ENCODE results near the gene DNAJC25.

Gene DNAJC25

GRCh38 chr9:111631214-111631971 is at the start of gene DNAJC25:
Gene DNAJC25 (plus strand): TSS chr9:111631334. CDS start chr9:111631408, 74 bp downstream.
- TF ChIP-seq TAF1 (IDR thresholded peaks at IDR 0.05; ENCODE audit: low read depth) (peak; percentile 95), YY1 (IDR thresholded peaks at IDR 0.05; ENCODE audit: low read depth) (peak; percentile 19), CREB1 (IDR thresholded peaks at IDR 0.05; ENCODE audit: low read depth) (peak; percentile 65; the same call in 1 of the 2 replicates), NFIC (IDR thresholded peaks at IDR 0.05) (no peak)

- TF ChIP-seq TEAD4 (IDR thresholded peaks at IDR 0.05): no peak
- TF ChIP-seq TCF12 (IDR thresholded peaks at IDR 0.05; ENCODE audit: low read depth): no peak
- TF ChIP-seq ZBTB7A (IDR thresholded peaks at IDR 0.05; ENCODE audit: low read depth): no peak
- TF ChIP-seq MAX (IDR thresholded peaks at IDR 0.05): no peak
- no peak for TF ChIP-seq CREB1 (IDR thresholded peaks at IDR 0.05; ENCODE audit: low read depth)
- no peak for TF ChIP-seq USF1 (IDR thresholded peaks at IDR 0.05)
- no peak for TF ChIP-seq NFIC (IDR thresholded peaks at IDR 0.05)
- TF ChIP-seq CEBPB (IDR thresholded peaks at IDR 0.05): no peak
- no peak for TF ChIP-seq RAD21 (IDR thresholded peaks at IDR 0.05; ENCODE audit: low read depth)
- TF ChIP-seq FOXM1 (IDR thresholded peaks at IDR 0.05; ENCODE audit: borderline replicate concordance, low read depth): no peak
- TF ChIP-seq EGR1 (IDR thresholded peaks at IDR 0.05): no peak
- no peak for TF ChIP-seq REST (IDR thresholded peaks at IDR 0.05; ENCODE audit: low read depth)
- no peak for TF ChIP-seq YY1 (IDR thresholded peaks at IDR 0.05; ENCODE audit: low read depth)
Measured at GRCh38 chr9:111582888-111583287, 48.2 kb upstream of the DNAJC25 start.

GRCh38 chr9:111586378-111586777 is 44.8 kb upstream of the DNAJC25 start:
- TF ChIP-seq RAD21 (IDR thresholded peaks at IDR 0.05; ENCODE audit: low read depth) (no peak), REST (IDR thresholded peaks at IDR 0.05; ENCODE audit: low read depth) (no peak), TCF12 (IDR thresholded peaks at IDR 0.05; ENCODE audit: low read depth) (no peak), NFIC (IDR thresholded peaks at IDR 0.05) (no peak), CREB1 (IDR thresholded peaks at IDR 0.05; ENCODE audit: low read depth) (no peak), EP300 (IDR thresholded peaks at IDR 0.05; ENCODE audit: borderline replicate concordance) (no peak), FOXM1 (IDR thresholded peaks at IDR 0.05; ENCODE audit: borderline replicate concordance, low read depth) (no peak), MAX (IDR thresholded peaks at IDR 0.05) (no peak)

- TF ChIP-seq REST (IDR thresholded peaks at IDR 0.05; ENCODE audit: low read depth) (no peak), FOXM1 (IDR thresholded peaks at IDR 0.05; ENCODE audit: borderline replicate concordance, low read depth) (no peak), TEAD4 (IDR thresholded peaks at IDR 0.05) (no peak), TCF12 (IDR thresholded peaks at IDR 0.05; ENCODE audit: low read depth) (no peak), YY1 (IDR thresholded peaks at IDR 0.05; ENCODE audit: low read depth) (no peak), EGR1 (IDR thresholded peaks at IDR 0.05) (no peak), CREB1 (IDR thresholded peaks at IDR 0.05; ENCODE audit: low read depth) (no peak), EP300 (IDR thresholded peaks at IDR 0.05; ENCODE audit: borderline replicate concordance) (no peak)
Measured at GRCh38 chr9:111588846-111589245, 42.3 kb upstream of the DNAJC25 start.
